NCI-H1092 (cell line): ENCODE results near the gene ZGLP1.
A peak's percentile ranks its signal among the peaks of the same experiment; 100 is the strongest.
"Not testable (repeated sequence)": the region's sequence is repeated elsewhere in the genome, so short reads cannot be mapped to it uniquely, and the experiment has no call there.

Experiments used
- DNase-seq: peaks from one replicate; lab custom pipeline; 2025; lab: John Stamatoyannopoulos, UW

ZGLP1 gene

GRCh38 chr19:10293637-10294367, 15.8 kb downstream of the ZGLP1 start:
- no peak for DNase-seq

- DNase-seq = no peak
Observed at GRCh38 chr19:10292789-10293636, 16.6 kb downstream of the ZGLP1 start.

GRCh38 chr19:10292206-10292788, 17.3 kb downstream of the ZGLP1 start:
- DNase-seq = no peak

- DNase-seq = no peak
Observed at GRCh38 chr19:10291554-10292205, 17.9 kb downstream of the ZGLP1 start.

GRCh38 chr19:10290876-10291553, 18.6 kb downstream of the ZGLP1 start:
- DNase-seq = no peak

- DNase-seq = no peak
Observed at GRCh38 chr19:10290357-10290875, 19.2 kb downstream of the ZGLP1 start.

GRCh38 chr19:10289836-10290356, 19.7 kb downstream of the ZGLP1 start, which contains the start of gene ICAM5:
Gene ICAM5 (plus strand): TSS chr19:10289952. CDS start chr19:10290044, 92 bp downstream.
- no peak for DNase-seq

GRCh38 chr19:10289167-10289835, 20.3 kb downstream of the ZGLP1 start:
- peak; percentile 22 for DNase-seq

- no peak for DNase-seq
Observed at GRCh38 chr19:10288662-10289166, 20.9 kb downstream of the ZGLP1 start.

GRCh38 chr19:10286803-10287737, 22.5 kb downstream of the ZGLP1 start, which contains the start of gene ICAM4:
Gene ICAM4 (plus strand): TSS chr19:10286955. CDS start chr19:10287013, 58 bp downstream.
- no peak for DNase-seq

GRCh38 chr19:10285393-10285792, 24.2 kb downstream of the ZGLP1 start:
- DNase-seq = no peak

GRCh38 chr19:10284960-10285278, 24.7 kb downstream of the ZGLP1 start:
- DNase-seq = no peak

- no peak for DNase-seq
Observed at GRCh38 chr19:10284065-10284959, 25.3 kb downstream of the ZGLP1 start.

GRCh38 chr19:10283301-10284064, 26.1 kb downstream of the ZGLP1 start:
- DNase-seq = no peak

GRCh38 chr19:10282043-10282442, 27.6 kb downstream of the ZGLP1 start:
- not testable (repeated sequence) for DNase-seq

- DNase-seq = no peak
Observed at GRCh38 chr19:10279737-10280442, 29.7 kb downstream of the ZGLP1 start.

GRCh38 chr19:10278935-10279334, 30.7 kb downstream of the ZGLP1 start:
- no peak for DNase-seq
